Adipose tissue (tissue), 3 donors: Measurements from ENCODE around the gene ITIH3. TPM values are rescaled to one million over a fixed set of nuclear protein-coding genes. Genes with fewer than 3 reads are reported as not detected.
"Not testable (repeated sequence)": the region's sequence is repeated elsewhere in the genome, so short reads cannot be mapped to it uniquely, and the experiment has no call there.

ENCODE experiments used
- H3K27ac ChIP-seq: one replicate; pipeline ENCODE4 v1.5.1; 2013; ENCODE audit warnings: low read depth, low read length
- WGBS, 3 donors: extraction: QIAGEN DNeasy Blood & Tissue Kit; methylation state at CpG; one replicate each; pipeline ENCODE4 v1.1.7; 2013; 5-methylcytosine and 5-hydroxymethylcytosine counted together
- polyA plus RNA-seq, 3 donors: library from polyadenylated mRNA; stranded (reverse); fragments of 200-250 nt; gene quantifications; one replicate each; pipeline ENCODE4 v1.2.3, GENCODE V29; 2013
- donor health status: healthy with polysubstance abuse.
- donor health status: Bipolar disorder and iron deficiency.
- donor health status: healthy.

ITIH3 gene
- 1 to 10 TPM in 1 of 3 donors, under 1 TPM in 2; 0.53 to 2.9 (median 0.91) TPM for polyA plus RNA-seq

- WGBS, 3 donors, result 70 to 85% (median 72%) methylated on average over 10 of the region's 10 CpGs
- H3K27ac ChIP-seq, result no peak within 1 kb of the TSS
These were observed at the start of gene ITIH3 for GRCh38 chr3:52794612-52795099. TSS of gene ITIH3 (plus strand) at chr3:52794796. CDS start at chr3:52794804, 8 bp downstream.

DNA sequence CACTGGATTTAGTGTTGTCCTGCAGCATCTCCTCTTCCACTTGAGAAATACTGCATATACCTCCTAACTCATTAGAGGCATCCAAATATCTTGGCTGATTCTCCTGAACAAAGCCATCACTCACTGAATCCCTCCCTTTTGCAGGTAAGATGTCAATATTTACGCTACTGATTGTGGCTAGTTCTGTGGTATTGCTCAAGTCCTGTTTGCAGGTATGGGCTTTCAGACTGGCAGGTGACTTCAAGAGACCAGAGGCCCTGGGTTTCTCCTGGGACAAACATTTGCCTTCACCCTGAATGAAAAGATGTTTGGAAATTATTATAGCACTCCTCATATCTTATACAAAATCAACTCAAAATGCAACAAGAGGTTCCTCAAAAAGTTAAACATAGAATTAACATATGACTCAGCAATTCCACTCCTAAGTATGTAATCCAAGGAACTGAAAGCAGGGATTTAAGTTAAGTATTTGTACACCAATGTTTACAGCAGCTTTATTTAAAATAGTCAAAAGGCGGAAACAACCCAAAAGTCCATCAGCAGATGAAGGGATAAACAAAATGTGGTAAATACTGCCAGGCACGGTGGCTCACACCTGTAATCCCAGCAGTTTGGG is 42.4 kb upstream of the ITIH3 start:
- H3K27ac ChIP-seq, result no peak overlapping the region
- WGBS, 3 donors, result 87 to 93% (median 93%) methylated on average over 3 of the region's 3 CpGs

DNA sequence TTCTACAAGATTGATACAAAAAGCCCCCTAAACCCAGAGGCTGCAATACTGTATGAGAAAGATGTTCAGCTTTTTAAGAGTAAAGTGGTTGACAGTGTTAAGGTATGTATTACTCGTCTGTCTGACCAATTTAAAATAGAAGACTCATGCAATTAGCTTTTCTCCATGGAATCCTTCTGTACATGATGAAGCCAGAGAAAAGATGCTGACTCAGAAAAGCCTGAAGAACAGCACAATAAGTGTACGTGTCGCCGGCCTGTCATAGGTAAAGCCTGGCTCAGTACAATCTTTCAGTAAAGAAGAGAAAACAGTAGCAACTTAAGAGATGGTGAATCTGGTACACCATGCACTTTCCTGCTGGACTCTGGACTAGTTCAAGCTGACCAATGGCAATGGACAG is 40.2 kb upstream of the ITIH3 start:
- H3K27ac ChIP-seq, result no peak overlapping the region
- 95% methylated on average over 4 of the region's 4 CpGs for WGBS, 3 donors

GRCh38 chr3:52756141-52756540 is 38.5 kb upstream of the ITIH3 start:
- 93 to 96% (median 94%) methylated on average over 1 of the region's 1 CpG for WGBS, 3 donors

DNA sequence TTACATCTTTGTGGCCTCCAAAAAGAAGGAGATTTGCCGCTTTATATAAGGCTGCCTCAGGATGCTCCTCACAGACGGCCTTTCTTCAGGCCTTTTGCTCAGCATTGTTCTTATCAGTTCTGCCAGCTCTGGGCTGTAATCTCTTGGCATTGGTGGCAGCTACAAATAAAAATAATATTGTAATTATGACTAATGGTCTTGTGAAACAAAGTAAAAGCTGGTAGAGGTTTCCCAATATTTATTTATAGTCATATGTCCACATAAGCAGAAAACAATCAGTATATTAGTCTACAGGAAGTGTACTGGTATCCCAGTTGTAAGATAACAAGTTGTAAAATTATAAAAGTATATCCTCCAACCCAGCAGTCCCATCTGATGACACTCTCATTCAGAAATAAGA is 31.1 kb upstream of the ITIH3 start:
- H3K27ac ChIP-seq, result no peak overlapping the region
- WGBS, 3 donors, result 74 to 89% (median 85%) methylated on average over 2 of the region's 2 CpGs

More at GRCh38 chr3:52756141-52756540, 38.5 kb upstream of the ITIH3 start:
- H3K27ac ChIP-seq, result no peak overlapping the region

DNA sequence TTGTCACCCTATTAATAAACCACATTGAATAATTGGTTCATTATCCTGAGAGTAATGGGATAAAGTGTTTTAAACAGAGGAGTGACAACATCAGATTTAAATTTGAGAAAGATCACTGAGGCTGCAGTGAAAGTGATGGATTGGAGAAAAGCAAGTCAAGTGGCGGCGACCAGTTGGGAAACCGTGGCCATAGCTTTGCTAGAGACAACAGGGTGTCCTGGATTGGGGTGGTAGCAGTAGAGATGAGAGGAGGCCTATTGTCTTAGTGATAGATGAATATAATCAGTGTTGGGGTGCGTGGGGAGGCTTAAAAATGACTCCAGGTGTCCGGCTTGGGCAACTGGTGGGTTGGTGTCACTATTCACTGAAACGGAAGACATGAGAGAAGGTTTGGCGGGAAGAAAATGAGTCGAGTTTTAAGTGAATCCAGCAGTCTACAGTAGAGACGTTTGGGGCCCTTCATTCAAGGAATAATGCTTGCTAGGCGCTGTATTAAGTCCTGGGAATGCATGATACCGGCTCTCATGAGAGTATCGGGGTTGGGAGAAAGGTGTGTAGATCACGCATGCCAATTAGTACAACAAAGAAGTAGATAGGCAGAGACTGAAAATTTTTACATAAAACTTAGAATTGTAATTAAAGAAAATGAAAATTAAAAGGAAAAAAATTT is 24.7 kb upstream of the ITIH3 start:
- WGBS, 3 donors, result 16 to 19% (median 19%) methylated on average over 13 of the region's 13 CpGs

GRCh38 chr3:52770496-52771333 is 23.9 kb upstream of the ITIH3 start, which contains the start of gene NEK4:
TSS of gene NEK4 (minus strand) at chr3:52770940. CDS start at chr3:52770746, 194 bp downstream.
- no peak within 1 kb of the TSS for H3K27ac ChIP-seq
- WGBS, 3 donors, result 0 to 1% (median 0%) methylated on average over 56 to 67 of the region's 67 CpGs

More for the DNA sequence above, 24.7 kb upstream of the ITIH3 start:
- H3K27ac ChIP-seq, result no peak overlapping the region

- WGBS, 3 donors, result 52 to 61% (median 56%) methylated on average over 5 of the region's 5 CpGs
- H3K27ac ChIP-seq, result no peak overlapping the region
These were observed 23.3 kb upstream of the ITIH3 start for GRCh38 chr3:52771334-52771681.

GRCh38 chr3:52771702-52772101 is 22.9 kb upstream of the ITIH3 start:
- 91 to 93% (median 93%) methylated on average over 10 of the region's 10 CpGs for WGBS, 3 donors
- no peak overlapping the region for H3K27ac ChIP-seq

- WGBS, 3 donors, result 91 to 95% (median 94%) methylated on average over 13 of the region's 13 CpGs
- no peak overlapping the region for H3K27ac ChIP-seq
These were observed 21.1 kb upstream of the ITIH3 start for GRCh38 chr3:52773361-52774065.

GRCh38 chr3:52774066-52774713 is 20.4 kb upstream of the ITIH3 start:
- 71 to 84% (median 82%) methylated on average over 8 of the region's 8 CpGs for WGBS, 3 donors
- H3K27ac ChIP-seq, result no peak overlapping the region

DNA sequence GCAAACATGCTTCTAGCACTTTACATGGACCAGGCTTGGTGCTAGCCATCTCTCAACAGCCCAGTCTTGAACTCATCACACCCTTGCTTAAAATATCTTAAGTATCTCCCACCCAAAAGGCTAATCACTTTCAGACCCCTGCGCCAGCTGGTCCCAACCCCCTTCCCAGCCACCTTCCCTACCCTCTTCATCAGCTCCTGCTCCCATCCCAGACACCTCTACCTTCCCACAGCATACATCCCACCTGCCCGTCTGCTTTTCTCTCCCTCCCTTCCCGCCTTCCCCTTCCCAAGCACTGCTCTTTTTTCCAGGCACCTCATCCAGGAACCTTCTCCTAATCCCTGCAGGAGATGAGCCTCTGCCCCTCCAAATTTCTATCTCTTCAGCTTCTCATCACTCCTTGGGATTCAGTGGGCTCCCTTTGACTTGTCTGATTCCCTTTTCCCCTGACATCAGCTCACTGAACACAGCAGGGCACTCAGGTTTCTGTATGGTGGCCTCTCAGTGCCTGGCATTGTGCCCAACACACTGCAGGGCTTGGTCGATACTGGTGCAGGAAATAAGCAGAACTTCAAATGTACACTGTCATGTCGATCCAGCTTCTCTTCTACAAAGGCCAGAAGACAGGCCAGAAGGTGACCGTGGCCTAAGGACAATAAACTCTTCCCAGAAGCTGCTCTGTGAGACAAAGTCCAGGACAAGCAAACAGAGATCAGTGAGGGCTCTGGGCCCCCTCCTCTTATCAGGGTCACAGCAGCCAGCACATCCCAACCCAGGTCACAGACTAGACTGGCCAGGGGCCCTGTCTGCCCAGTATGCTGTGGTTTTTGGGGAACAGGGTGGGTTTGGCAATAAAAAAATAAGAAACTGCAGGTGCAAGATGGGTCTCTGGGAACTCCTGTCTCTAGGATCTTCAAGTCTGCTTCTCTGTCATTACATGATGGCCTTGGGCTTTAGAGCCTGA is 19.4 kb upstream of the ITIH3 start:
- WGBS, 3 donors, result 38 to 46% (median 41%) methylated on average over 6 of the region's 6 CpGs

DNA sequence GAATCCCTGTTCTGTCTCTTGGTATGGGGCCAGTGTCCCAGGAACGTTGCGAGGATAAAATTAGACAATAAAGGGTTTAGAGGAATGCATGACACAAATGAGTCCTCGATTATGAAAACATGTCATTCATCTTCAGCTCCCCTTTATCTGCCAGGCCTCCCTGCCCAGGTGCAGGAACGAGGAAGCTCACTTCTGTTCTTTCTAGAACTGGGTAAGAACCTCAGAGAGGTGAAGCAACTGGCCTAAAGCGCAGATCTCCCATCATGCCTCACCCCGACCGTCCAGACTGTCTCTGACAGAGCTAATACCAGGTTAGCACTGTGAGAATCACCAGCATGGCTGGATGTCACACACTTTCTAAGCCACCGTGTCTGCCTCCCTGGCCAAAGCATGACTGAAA is 18.7 kb upstream of the ITIH3 start:
- WGBS, 3 donors, result 62 to 65% (median 64%) methylated on average over 8 of the region's 8 CpGs

More for the DNA sequence above, 19.4 kb upstream of the ITIH3 start:
- no peak overlapping the region for H3K27ac ChIP-seq

DNA sequence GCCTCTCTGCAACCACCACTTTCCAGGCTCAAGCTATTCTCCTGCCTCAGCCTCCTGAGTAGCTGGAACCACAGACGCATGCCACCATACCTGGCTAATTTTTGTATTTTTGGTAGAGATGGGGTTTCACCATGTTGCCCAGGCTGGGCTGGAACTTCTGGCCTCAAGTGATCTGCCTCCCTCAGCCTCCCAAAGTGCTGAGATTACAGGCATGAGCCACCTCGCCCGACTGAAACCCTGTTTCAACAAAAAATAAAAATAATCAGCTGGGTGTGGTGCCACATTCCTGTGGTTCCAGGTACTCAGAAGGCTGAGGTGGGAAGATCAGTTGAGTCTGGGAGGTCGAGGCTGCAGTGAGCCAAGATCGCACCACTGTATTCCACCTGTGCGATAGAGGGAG is 18.1 kb upstream of the ITIH3 start:
- H3K27ac ChIP-seq, result not testable (repeated sequence)
- 77 to 89% (median 81%) methylated on average over 6 of the region's 6 CpGs for WGBS, 3 donors

More for the DNA sequence above, 18.7 kb upstream of the ITIH3 start:
- H3K27ac ChIP-seq, result no peak overlapping the region

DNA sequence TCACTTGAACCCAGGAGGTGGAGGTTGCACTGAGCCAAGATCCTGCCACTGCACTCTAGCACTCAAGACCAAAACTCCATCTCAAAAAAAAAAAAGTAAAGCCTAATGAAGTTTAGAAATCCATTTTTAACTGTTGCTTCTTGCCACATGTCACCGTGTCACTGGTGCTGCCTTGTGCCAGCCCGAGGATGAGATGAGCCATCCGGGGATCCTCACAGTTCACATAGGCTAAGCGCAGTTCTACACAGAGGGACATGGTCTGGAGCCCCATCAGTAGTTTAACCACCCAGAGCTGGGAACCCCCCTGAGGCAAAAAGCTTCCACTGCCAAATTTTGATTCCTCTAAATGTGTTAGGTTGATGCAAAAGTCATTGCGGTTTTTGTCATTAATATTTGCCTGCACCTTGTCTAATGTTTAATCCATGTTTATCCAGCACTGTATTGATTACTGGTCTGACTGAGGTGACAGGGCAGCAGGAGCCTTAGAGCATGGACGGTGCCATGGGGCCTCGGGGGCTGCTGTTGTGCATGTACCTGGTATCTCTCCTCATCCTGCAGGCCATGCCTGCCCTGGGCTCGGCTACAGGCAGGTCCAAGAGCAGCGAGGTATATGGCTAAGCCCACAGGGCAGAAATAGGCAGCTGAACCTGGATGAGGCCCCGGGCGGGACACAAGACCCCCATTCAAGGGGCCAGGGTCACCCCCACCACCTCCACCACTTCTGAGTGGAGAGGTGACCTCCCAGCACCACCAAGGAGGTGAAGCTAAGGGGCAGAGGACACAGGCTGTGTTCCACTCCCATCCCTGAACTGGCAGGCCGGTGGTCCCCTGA is 17.3 kb upstream of the ITIH3 start, which contains the start of gene ITIH1:
TSS of gene ITIH1 (plus strand) at position 473 of the 832 bp plus-strand sequence. CDS start at position 490, 17 bp downstream.
- H3K27ac ChIP-seq, result no peak within 1 kb of the TSS
- 65 to 90% (median 84%) methylated on average over 12 of the region's 12 CpGs for WGBS, 3 donors
